NB4 (cell line): ENCODE data around the gene FBXO2.

ENCODE experiments used
- CTCF ChIP-seq: IDR thresholded peaks from one replicate; pipeline ENCODE4 v1.5.1; 2012; ENCODE audit warnings: low read depth, low read length
- MYC ChIP-seq: IDR thresholded peaks from 2 replicates; pipeline ENCODE4 v1.6.1; 2011; ENCODE audit warnings: low read depth, low read length
- POLR2A ChIP-seq: IDR thresholded peaks from 2 replicates; pipeline ENCODE4 v1.6.1; 2011; ENCODE audit warnings: mild to moderate bottlenecking; ENCODE audit not compliant: insufficient read length; ENCODE audit errors: extremely low read depth

- TF ChIP-seq CTCF (no peak), POLR2A (no peak), MYC (no peak)
These were observed 16.9 kb upstream of the FBXO2 start for GRCh38 chr1:11671205-11671543.
